K562 (cell line): Measurements from ENCODE around the gene ICA1L. TPM values are rescaled to one million over a fixed set of nuclear protein-coding genes. Genes with fewer than 3 reads are reported as not detected.

ENCODE experiments used
- ATAC-seq: fragments of 200-7000 bp; cut with Tn5 transposase; 3 replicates; pipeline ENCODE4 v1.9.1; 2020; ENCODE audit warnings: moderate library complexity
- BruUV-seq: library from RNA; stranded (reverse); fragments of 400-500 nt; replicated peaks from 2 replicates; lab custom pipeline; 2021; lab: Mats Ljungman, UMichigan
- CTCF ChIA-PET: fragments of 300-600 bp; formaldehyde crosslinking; extraction: SDS; loops from one replicate; lab custom pipeline; 2021; ENCODE audit warnings: low intra/inter-chr PET ratio; lab: Yijun Ruan, JAX
- POLR2A ChIA-PET: fragments of 300-600, 350-650 bp; sonication (Branson Sonifier 250); formaldehyde crosslinking; extraction: SDS; loops from one replicate; lab custom pipeline; 2021; ENCODE audit warnings: antibody characterized with exemption, inconsistent platforms; lab: Yijun Ruan, JAX
- DNase-seq, 4 experiments: peaks; one replicate each; pipeline versions ENCODE4 v3.0.0 to v3.0.0-alpha.2; 2011 to 2018; ENCODE audit warnings: low spot score in 3 of 4, mixed read lengths in 3 of 4; ENCODE audit errors: extremely low read depth in 1 of 4
- FAIRE-seq: peaks from 2 replicates; lab custom pipeline; 2011; peaks lifted over from hg19 to GRCh38; lab: Jason Lieb, UNC
- H2AFZ ChIP-seq: 2 replicates; pipeline ENCODE4 v1.6.0; 2011; ENCODE audit warnings: low read depth, low read length, control low read depth, inconsistent platforms
- H3K27ac ChIP-seq: fragments of 200-600 bp; 3 replicates; pipeline ENCODE4 v1.8.0; 2011; ENCODE audit warnings: low read depth, mild to moderate bottlenecking, control low read depth, inconsistent platforms, low read length, moderate library complexity, mixed read lengths; ENCODE audit errors: extremely low read depth
- H3K27me3 ChIP-seq, 2 experiments: fragments of 300-600 bp in 1 of 2; 2 replicates in 1 of 2; 3 replicates in 1 of 2; pipeline versions ENCODE4 v1.6.0 to v1.8.0; 2011; ENCODE audit warnings: inconsistent platforms in 2 of 2, low read length in 2 of 2, mild to moderate bottlenecking in 1 of 2, mixed read lengths in 1 of 2, moderate library complexity in 1 of 2; ENCODE audit not compliant: control insufficient read depth in 2 of 2, insufficient read depth in 2 of 2
- H3K36me3 ChIP-seq: fragments of 300-600 bp; 3 replicates; pipeline ENCODE4 v1.8.0; 2011; ENCODE audit warnings: mild to moderate bottlenecking, low read length, inconsistent platforms; ENCODE audit not compliant: control insufficient read depth, insufficient read depth
- H3K4me1 ChIP-seq, 2 experiments: fragments of 200-600 bp in 1 of 2; replicated peaks in 1 of 2; 2 replicates in 1 of 2; 3 replicates in 1 of 2; pipeline versions ENCODE4 v1.5.1 to v1.8.0; 2011; ENCODE audit warnings: inconsistent platforms in 2 of 2, low read length in 2 of 2, mild to moderate bottlenecking in 1 of 2, mixed read lengths in 1 of 2, moderate library complexity in 1 of 2; ENCODE audit not compliant: control insufficient read depth in 2 of 2, insufficient read depth in 2 of 2
- H3K4me2 ChIP-seq: 2 replicates; pipeline ENCODE4 v1.6.1; 2011; ENCODE audit warnings: low read length, control low read depth, inconsistent platforms, mixed read lengths; ENCODE audit not compliant: insufficient read depth
- H3K4me3 ChIP-seq: fragments of 200-600 bp; sonication (generic), shearing (Covaris generic); 2 replicates; pipeline ENCODE4 v1.5.1; 2016; ENCODE audit warnings: control low read depth, inconsistent platforms
- H3K79me2 ChIP-seq: fragments of 200-600 bp; 3 replicates; pipeline ENCODE4 v1.8.0; 2011; ENCODE audit warnings: low read length, inconsistent platforms; ENCODE audit not compliant: control insufficient read depth, insufficient read depth
- H3K9ac ChIP-seq, 2 experiments: 2 replicates each; pipeline versions ENCODE4 v1.6.0 to v1.6.1; 2011; ENCODE audit warnings: low read depth in 2 of 2, low read length in 2 of 2, control low read depth in 1 of 2, inconsistent platforms in 1 of 2, mild to moderate bottlenecking in 1 of 2, mixed read lengths in 1 of 2; ENCODE audit not compliant: insufficient read depth in 1 of 2
- H3K9me1 ChIP-seq: one replicate; pipeline ENCODE4 v1.6.0; 2011; ENCODE audit warnings: inconsistent platforms, mild to moderate bottlenecking, low read length, moderate library complexity; ENCODE audit not compliant: control insufficient read depth, insufficient read depth
- H3K9me3 ChIP-seq: replicated peaks from 2 replicates; pipeline ENCODE4 v1.5.1; 2011; ENCODE audit warnings: low read depth, low read length, inconsistent platforms; ENCODE audit not compliant: control insufficient read depth, insufficient read depth
- H4K20me1 ChIP-seq: replicated peaks from 2 replicates; pipeline ENCODE4 v1.6.1; 2011; ENCODE audit warnings: low read length, inconsistent platforms, mixed read lengths; ENCODE audit not compliant: control insufficient read depth, insufficient read depth
- MAFF ChIP-seq: IDR thresholded peaks from 2 replicates; pipeline ENCODE4 v1.6.1; 2012; ENCODE audit warnings: low read length, improper control_type of control experiment
- NBN ChIP-seq: fragments of 450-650 bp; IDR thresholded peaks from 2 replicates; pipeline ENCODE4 v1.6.1; 2016; ENCODE audit warnings: low read depth, mild to moderate bottlenecking
- POLR2A ChIP-seq: fragments of 450-650 bp; conservative IDR thresholded peaks from 2 replicates; pipeline ENCODE4 v1.6.1; 2016
- TBP ChIP-seq: optimal IDR thresholded peaks from 2 replicates; pipeline ENCODE3; 2011; ENCODE audit warnings: low read depth, low read length, improper control_type of control experiment
- ZBTB26 ChIP-seq: fragments of 450-650 bp; formaldehyde crosslinking; IDR thresholded peaks from 2 replicates; pipeline ENCODE4 v1.4.0; 2022; ENCODE audit warnings: missing genetic modification characterization
- WGBS: fragments of 100-300 bp; shearing (Covaris generic); methylation state at CpG from one replicate; pipeline ENCODE4 v1.1.6; 2016; ENCODE audit warnings: low coverage, mixed read lengths; ENCODE audit not compliant: insufficient coverage; ENCODE audit errors: missing lambda C conversion rate; 5-methylcytosine and 5-hydroxymethylcytosine counted together
- in situ Hi-C: fragments of 300-500 bp; cut with MboI; formaldehyde crosslinking; loops from 4 replicates; pipeline ENCODE4 v1.15.0; 2018; ENCODE audit warnings: inconsistent platforms, mixed read lengths
- intact Hi-C: fragments of 100-400 bp; cut with micrococcal nuclease; formaldehyde crosslinking; loops from 2 replicates; pipeline ENCODE4 v1.14.2; 2022
- polyA plus RNA-seq, 8 experiments: library from polyadenylated mRNA; depleted of rRNA in 4 of 8; stranded (reverse) in 5 of 8; unstranded in 3 of 8; fragments of >200 nt; fragmentation: Nextera tagmentation in 2 of 8; fragmentation: Illumina TruSeq in 1 of 8; extraction: Ambion mirVana in 2 of 8; extraction: Trizol in 1 of 8; gene quantifications; 2 replicates each; pipeline versions ENCODE4 v1.2.1 to v1.2.3, GENCODE V29; 2011 to 2014; ENCODE audit warnings: inconsistent platforms in 1 of 8, missing spikeins in 1 of 8
- total RNA-seq, 7 experiments: library from RNA; depleted of rRNA in 6 of 7; stranded (reverse); fragments of >200 nt in 6 of 7; fragmentation: Illumina TruSeq in 2 of 7; extraction: Trizol in 2 of 7; gene quantifications; 2 replicates each; pipeline versions ENCODE4 v1.2.1 to v1.2.3, GENCODE V29; 2011 to 2021; ENCODE audit warnings: low replicate concordance in 1 of 7

Gene ICA1L
- total and polyA plus RNA-seq, 9 of the 15 experiments (the other 6 are each of a cell fraction or from before 2014, with no cell fraction given) = 0.57 to 1.7 (median 1.1) TPM

GRCh38 chr2:202881570-202881969 lies 10.0 kb upstream of the ICA1L start:
- H3K27ac ChIP-seq = no peak overlapping the region
- no peaks in the 10 kb centered on the region for H3K9me3 ChIP-seq
- H3K79me2 ChIP-seq = no peaks in the 10 kb centered on the region
- in situ Hi-C loops (no loop called here), intact Hi-C loops (no loop called here)
- H4K20me1 ChIP-seq = no peaks in the 10 kb centered on the region
- 96% methylated on average over 4 of the region's 4 CpGs for WGBS
- no peak overlapping the region for H2AFZ ChIP-seq
- H3K27me3 ChIP-seq = no peaks in the 10 kb centered on the region
- FAIRE-seq (no peak), ATAC-seq (no peak), DNase-seq (no peak)
- POLR2A ChIA-PET = no interaction called here
- no peaks in the 10 kb centered on the region for H3K4me1 ChIP-seq
- no peaks in the 10 kb centered on the region for H3K9me1 ChIP-seq
- TF ChIP-seq MAFF (no peak), NBN (no peak), ZBTB26 (CRISPR knock-in tag) (no peak)
- BruUV-seq = no TSS peak
- no peak overlapping the region for H3K4me3 ChIP-seq
- H3K9ac ChIP-seq = no peak overlapping the region
- H3K36me3 ChIP-seq = peaks cover 65% of the 10 kb centered on the region; the same call in 2 of the 3 replicates
- CTCF ChIA-PET = no interaction called here
- H3K4me2 ChIP-seq = no peak overlapping the region

GRCh38 chr2:202877699-202878098 lies 6.1 kb upstream of the ICA1L start:
- intact Hi-C loops = no loop called here
- POLR2A ChIA-PET = no interaction called here

More at GRCh38 chr2:202877699-202878098, 6.1 kb upstream of the ICA1L start:
- H4K20me1 ChIP-seq = no peaks in the 10 kb centered on the region
- TF ChIP-seq TBP = no peak
- 0 out of 2 replicates have a peak, but pooled peaks have one; percentile 26 for TF ChIP-seq POLR2A
- H3K79me2 ChIP-seq = no peaks in the 10 kb centered on the region
- in situ Hi-C loops = no loop called here
- H2AFZ ChIP-seq = no peak overlapping the region
- 85% methylated on average over 2 of the region's 2 CpGs for WGBS
- CTCF ChIA-PET = no interaction called here
- H3K27ac ChIP-seq = no peak overlapping the region
- no peaks in the 10 kb centered on the region for H3K4me1 ChIP-seq
- ATAC-seq = no peak; the same call in 2 of the 3 replicates
- H3K4me3 ChIP-seq = no peak overlapping the region
- no peak overlapping the region for H3K4me2 ChIP-seq
- no peak overlapping the region for H3K9ac ChIP-seq
- no TSS peak for BruUV-seq
- H3K27me3 ChIP-seq = no peaks in the 10 kb centered on the region
- no peaks in the 10 kb centered on the region for H3K9me3 ChIP-seq
- H3K9me1 ChIP-seq = no peaks in the 10 kb centered on the region
- FAIRE-seq = no peak
- no peak for DNase-seq
- H3K36me3 ChIP-seq = peaks cover 33% of the 10 kb centered on the region; the same call in 1 of the 3 replicates
